Right kidney (tissue), 1 donor: ENCODE data around the gene ZCCHC7.
"Not testable (repeated sequence)": the region's sequence is repeated elsewhere in the genome, so short reads cannot be mapped to it uniquely, and the experiment has no call there.

Source experiments
- DNase-seq: peaks from one replicate; pipeline ENCODE4 v3.0.0-alpha.2; 2016

Gene ZCCHC7

DNA sequence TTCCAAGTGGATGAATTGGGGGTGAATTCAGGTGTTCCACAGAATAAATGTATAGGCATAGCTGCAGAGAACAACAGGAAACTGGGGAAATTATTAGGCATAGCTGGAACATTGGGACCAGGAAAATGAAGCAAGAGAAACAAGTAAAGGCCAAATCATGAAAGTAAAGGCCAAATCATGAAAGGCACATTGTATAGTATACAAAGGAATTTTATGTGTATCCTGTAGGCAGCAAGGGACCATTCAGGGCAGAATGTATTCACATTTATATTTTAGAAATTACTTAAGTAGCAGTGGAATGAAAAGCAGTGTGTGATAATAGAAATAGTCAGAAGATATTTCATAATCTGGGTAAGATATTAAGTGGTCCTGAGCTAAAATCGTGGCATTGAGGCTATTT is 174.8 kb downstream of the ZCCHC7 start:
- DNase-seq = no peak

DNA sequence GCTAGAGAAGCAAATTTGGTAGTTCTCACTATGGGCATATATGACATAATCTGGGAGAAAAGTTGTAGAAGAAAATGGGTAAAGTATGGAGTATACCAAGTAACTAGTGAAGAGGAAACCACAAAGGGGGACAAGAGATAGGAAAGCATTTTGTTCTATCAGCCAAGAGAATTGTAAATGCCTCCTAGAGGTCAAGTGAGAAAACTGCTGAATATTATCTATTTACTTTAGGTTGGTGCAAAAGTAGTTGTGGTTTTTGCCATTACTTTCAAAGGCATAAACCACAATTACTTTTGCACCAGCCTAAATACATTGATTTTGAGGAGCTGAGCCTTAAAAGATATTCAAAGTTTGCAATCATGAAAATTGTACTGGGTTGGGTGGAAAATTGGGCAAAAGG is 175.4 kb downstream of the ZCCHC7 start:
- DNase-seq = no peak

DNA sequence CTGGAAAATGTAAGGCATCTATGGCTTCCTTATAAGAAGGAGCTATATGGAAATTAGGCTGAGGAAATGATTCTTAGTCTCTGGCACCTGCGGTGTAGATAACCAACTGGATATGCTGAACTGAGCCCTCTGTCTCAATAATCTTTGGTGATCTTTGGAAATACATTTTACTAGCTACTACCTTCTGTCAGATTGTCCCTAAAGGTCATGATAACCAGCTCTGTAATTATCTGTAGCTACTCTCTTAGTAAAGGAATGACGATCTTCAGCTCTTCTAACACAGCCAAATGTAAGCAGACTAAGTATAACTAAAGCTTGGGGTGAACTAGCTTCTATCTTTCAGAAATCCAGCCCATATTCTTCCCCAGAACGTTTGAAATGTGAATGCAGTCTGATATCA is 177.2 kb downstream of the ZCCHC7 start:
- no peak for DNase-seq

DNA sequence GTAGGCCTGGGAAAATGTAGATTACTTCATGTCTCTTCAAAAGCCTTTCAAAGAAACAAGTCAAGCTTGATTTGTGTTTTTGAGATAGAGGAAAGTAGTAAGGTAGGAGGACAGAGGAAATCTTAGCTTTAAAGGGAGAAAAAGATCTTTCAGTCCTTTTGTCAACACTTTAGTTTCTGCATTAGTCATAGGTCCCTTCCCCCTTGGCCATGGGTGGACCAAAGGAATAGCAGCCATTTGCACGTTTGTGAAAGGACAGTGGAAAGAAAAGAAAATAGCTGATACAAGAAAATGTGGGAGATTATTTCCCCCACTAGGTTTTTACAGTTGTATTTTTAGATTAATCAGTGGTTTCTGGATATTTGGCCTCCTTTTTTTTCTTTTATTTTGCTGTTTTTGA is 180.2 kb downstream of the ZCCHC7 start:
- no peak for DNase-seq

DNA sequence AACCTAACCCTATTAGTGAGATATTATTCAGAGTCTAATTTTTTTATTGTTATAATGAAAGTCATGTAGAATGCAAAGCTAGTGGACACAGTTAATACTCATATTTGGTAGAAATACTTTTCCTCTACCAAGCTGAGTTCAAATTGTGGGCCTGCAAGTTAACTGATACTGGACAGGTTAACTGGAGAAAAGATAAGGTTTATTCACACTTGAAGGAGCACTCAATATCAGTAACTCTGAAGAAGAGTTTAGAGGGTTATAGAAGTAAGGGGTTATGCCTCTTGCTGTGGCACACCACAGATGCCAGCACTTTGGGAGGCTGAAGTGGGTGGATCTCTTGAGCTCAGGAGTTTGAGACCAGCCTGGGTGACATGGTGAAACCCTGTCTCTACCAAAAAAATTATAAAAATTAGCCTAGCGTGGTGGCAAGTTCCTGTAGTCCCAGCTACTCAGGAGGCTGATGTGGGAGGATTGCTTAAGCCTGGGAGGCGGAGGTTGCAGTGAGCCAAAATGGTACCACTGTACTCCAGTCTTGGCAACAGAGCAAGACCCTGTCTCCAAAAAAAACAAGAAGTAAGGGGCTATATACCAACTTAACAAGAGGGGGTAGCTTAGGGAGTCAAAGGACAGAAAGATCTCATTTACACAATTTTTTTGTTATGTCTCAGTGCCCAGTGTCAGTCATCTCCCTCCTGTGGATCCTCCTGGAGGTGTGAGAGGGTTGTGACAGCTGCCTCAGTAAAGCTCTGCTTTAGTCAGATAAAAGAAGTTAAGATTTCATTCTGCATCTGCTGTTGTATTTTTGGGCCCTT is 180.9 kb downstream of the ZCCHC7 start:
- no peak for DNase-seq

DNA sequence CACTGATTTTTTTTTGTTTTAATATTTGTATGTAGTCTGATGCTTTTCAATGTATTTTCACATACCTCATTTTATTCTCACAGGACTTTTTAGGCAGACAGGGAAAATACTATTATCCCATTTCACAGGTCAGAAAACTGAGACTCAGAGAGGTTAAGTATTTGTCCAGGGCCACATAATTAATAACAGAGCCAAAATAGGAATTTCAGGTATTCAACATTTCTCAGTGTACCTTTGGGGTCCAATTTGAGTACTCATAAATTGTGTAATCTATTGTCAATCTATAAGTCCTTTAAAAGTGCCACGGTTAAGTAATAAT is 181.4 kb downstream of the ZCCHC7 start:
- no peak for DNase-seq

DNA sequence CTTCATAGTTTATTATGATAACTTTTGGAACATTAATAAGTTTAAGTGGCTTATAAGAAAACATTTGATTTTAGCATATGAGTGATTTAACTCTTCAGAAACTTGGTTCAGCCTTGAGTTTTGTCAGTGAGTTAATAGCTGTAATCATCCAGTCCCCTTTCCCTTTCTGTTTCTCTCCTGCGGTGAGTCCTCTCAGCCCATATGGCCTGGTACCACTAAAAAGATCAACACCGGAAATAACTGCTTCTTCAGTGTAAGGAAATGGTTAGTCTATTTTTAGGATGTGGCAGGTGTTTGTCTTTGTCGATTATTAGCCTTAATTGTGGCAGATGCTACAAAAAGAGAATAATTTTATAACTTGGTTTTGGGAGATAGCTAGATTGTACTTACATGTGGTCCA is 181.9 kb downstream of the ZCCHC7 start:
- no peak for DNase-seq

DNA sequence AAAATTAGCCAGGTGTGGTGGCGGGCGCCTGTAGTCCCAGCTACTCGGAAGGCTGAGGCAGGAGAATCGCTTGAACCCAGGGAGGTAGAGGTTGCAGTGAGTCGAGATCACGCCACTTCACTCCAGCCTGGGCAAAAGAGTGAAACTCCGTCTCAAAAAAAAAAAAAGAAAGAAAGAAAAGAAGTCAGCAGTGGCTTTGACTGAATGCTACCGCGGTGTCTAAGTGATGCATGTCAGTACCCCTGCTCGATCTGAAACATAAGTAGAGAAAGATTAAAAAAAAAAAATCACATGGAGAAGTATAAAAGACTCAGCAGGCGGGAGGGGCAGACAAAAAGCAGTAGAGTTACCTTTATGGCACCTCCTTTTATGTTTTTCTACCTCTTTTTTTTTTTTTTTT is 182.9 kb downstream of the ZCCHC7 start:
- not testable (repeated sequence) for DNase-seq

DNA sequence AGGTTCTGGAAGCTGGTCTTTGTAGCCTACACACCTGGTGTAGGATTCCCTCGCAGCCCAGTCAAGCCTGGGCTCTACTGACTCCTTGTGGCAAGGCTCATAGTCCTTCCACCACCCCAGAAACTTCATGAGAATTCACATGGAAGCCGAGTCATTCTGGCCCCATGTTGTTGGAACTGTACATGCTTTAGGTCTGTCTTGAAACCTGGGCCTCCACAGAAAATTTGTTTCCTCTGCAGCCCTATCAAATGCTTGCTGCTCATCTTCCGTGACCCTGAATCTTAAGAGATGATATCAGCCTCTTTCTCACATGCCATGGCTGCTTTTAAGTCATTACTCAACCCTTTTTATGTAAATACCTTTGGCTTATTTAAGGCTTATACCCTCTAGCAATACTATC is 188.8 kb downstream of the ZCCHC7 start:
- no peak for DNase-seq

DNA sequence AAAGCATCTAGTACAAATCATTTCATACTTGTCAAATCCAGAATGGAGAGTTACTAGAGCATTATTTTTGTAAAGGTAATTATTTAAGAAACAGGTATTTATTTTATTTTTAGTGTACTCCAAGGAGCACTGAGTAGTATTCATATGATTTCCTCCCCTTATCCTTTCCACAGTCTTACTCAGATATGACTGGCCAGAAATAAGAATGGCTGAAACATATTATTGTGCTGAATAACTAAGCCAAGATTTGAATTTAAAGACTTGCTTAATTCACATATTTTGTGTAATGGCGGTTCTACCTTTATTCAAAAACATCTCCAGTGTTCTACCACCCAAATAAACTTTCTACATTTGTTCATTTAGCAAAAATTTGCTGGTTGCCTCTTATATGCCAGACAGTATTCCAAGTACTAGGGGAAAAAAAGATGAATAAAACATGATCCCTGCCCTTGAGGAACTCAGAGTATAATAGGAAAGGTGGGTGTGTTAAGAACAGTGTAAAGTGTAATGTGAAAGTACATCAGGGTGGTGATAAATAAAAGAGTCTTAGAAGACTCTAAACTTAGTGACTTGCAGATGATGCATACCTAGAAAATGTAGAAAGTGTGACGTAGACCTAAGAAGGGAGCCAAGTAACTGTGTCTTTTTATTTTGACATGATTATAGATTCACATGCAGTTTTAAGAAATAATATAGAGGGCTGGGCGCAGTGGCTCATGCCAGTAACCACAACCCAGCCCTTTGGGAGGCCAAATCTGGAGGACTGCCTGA is 191.7 kb downstream of the ZCCHC7 start:
- DNase-seq = no peak

DNA sequence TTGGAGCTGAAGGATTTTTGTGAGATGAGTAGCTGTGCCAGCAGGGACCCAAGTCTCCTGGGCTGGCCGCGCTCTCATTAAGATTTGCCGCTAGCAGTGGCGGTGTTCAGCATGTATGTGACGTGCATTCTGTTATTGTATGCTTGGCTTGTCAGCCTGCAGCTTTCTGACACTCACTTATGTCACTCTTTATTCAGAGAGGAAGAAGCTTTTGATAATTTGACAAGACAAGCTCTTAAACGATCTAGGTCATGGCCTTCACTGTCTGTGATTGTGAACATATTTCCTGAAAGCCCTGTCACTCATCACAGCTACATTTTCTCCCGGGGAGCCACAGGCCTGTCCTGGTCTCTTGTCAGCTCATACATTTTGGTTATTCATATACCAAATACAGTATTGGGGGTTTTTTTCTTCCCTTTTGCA is 203.9 kb downstream of the ZCCHC7 start:
- no peak for DNase-seq

DNA sequence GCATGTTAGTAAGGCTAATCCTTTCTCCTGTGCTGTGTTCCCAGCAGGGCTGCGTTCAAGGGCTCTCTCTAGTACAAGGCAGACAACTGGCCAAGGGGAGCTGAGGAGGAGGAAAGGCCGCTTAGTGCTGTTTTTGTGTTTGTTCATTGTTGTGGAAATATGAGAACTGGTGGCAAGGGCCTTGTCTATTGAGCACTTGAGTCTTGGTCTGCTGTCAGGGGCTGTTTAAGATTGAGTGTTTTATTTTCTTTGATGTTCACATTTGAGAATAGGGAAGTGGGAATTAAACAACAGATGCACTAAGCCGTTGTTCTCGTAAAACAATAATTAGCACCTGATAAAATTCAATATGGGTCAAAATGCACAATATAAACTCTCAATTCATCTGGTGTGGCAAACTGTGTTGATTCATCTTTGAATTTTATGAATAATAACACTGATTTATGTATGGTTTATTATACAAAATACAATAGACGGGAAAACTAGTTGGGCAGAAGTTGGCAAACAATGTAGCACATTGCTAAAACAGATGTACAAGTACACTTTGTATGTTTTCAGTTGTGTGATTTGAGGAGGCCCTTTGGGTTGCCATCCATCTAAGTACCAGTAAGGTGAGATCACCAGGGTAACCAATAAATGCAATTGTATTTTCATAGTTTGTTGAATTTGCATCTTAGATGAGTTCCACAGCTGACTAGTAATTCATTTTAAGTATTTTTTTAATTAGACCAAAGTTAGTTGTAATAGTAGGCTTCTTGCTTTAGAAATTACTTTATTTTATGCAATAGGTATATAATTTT is 204.5 kb downstream of the ZCCHC7 start:
- DNase-seq = no peak

DNA sequence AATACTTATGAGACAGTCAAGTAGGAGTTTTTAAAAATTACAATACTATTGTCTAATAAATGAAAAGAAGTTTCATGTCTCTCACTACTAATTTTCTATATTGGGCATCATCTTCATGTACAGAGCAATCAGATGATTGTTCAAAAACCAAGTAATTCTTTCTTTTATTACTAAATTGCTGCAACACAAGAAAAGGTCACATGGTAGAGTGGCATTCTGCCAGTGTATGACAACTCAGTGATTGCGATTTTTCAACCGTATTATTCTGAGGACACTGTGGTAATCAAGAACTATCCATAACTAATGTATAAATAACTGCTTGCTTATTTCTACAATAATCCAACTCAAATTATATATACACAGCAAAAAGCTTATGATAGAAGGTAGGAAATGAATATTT is 205.4 kb downstream of the ZCCHC7 start:
- no peak for DNase-seq

DNA sequence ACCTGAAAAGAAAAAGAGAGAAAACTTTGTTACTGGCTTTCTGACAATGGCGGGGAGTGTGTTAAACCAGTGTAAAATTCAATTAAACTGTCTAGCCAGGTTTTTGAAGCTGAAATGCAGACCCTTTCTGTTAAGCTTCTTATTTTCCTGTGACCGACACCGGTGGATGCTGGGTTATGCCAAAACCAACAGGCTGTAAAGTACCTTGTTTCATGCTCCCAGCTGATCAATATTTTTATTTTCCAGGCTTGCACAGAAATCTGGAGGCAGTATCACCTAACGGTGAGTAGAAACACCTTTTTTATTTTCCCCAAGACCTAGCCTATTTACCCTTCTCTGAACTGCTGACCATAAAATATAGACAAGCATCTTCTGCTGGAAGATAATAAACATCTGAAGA is 207.2 kb downstream of the ZCCHC7 start:
- DNase-seq = no peak

DNA sequence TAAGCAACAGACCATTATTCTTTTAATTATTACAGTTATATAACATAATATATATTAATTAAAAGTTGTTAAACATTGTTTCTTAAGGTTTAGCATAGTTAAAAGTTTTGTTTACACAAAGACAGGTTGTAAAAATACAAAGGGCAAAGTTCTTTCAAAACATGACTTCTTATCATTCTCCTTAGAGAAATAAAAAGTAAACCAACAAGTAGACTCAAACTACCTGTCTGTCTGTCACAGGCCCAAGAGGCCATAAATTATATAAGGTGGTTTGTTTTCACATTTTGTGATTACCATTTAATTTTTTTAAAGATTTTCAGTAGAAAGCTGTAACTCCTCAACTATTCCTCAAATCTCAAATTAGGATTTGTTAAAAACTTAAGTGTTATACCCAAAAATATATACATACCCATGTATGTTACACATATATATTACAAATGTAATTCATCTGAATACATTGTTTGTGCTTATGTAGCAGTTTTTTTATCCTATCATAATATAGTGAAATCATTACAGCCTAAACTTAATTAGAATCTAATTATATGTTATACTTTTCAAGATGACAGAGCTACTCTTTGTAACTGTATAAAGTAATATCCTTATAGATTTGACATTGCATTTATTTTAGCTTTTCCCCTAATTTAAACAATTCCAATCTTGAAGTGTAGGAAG is 208.3 kb downstream of the ZCCHC7 start:
- no peak for DNase-seq

DNA sequence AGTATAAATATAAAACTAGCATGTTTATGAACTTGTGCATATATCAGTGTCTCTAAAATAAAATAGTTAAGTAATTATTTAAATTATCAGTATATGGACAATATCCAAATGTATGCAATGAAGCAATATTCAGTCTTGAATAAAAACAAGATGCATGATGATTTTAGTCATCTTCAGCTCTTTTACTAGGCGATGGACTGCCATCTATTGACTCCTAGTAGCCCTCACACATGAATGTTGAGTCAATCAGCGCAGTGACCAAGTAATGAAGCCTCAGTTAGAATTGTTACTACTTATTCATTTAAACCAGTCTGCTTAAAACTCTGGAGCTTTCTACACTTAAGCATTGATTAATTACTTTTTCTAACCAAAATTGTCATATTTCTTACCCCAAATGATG is 209.2 kb downstream of the ZCCHC7 start:
- DNase-seq = no peak

DNA sequence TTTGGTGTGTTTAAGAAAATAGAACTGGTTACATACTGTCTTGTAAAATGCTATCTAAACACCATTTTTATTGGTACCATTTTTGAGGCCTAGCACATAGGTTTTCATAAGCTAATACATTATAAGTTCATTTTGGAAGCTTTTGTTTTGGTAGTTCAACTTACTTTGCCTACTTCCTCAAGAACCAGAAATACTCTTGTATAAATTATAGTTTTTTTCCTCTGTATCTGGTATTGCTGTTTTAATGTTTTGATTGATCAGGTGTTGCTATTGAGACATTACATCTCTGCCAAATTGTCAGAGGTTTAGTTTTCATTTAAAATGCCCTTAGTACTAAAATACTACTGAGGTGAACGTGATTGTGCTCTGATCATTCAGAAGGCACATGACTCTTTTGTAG is 211.5 kb downstream of the ZCCHC7 start:
- DNase-seq = no peak

DNA sequence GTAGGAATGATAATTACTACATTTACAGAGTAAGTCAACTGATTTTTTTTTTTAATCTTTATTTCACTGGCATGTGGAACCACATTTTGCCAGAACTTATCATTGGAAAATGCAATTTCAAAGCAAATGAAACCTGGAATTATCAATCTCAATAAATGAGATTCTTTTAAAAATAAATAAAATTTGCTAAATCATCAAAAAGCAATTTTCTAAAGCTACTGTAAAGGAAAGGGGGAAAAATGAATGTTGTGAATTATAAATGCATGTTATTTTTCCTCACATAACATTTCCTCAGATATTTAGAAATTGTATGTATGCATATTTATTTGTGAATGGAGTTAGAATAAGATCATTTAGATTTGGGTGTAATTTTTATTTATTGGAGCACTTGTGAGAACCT is 212.2 kb downstream of the ZCCHC7 start:
- no peak for DNase-seq

DNA sequence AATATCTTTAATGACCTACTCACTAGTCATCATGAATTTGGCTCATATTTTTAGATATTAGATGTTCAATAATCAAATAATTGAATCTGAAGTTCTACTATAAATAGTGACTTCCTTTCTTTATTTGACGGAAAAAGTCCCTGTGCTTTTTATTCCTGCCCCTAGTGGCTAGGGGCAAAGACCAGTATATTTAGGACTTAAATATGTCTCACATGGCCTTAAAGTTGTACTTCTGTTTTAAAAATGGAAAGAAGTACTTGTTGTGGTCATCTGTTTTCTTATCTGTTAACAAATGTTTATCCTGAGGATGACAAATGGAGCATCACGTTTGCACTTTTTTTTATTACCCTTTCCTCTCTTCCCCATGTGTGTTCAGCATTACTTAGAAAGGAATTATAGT is 212.9 kb downstream of the ZCCHC7 start:
- no peak for DNase-seq

DNA sequence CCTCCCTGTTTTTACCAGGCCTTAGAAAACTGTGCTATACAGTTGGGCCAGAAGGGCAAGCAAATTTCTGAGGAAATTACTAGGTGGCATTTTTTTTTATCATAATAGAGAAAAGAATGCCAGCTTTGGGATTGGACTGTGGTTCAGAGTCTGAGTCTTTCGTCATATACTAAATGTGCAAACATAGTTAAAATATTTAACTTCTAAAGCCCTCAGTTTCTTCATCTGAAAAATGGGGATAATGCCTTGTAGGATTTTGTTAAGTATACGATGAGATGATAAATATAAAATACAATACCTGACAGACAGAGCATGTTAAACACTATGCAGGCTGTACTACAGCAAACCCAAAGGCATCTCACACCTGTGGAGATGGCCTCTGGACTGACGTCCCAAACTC is 214.9 kb downstream of the ZCCHC7 start:
- DNase-seq = no peak

DNA sequence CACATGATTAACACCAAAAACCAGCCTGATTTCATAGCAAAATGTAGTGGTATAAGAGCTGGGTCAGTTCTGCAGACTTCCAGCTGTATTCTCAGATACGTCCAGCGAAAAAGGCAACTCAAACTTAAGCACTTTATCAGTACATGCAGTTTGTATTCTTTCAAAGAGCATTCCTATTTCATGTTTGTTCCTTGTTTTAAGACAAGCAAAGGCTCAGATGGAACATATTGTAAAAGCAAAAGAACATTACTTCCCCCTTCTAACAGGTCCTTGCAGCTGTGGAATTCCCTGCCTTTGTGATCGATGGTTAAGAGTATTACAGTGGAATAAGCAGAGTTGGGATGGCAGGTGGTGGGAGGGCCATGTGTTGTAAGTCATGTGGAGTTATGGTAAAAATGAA is 215.8 kb downstream of the ZCCHC7 start:
- no peak for DNase-seq

DNA sequence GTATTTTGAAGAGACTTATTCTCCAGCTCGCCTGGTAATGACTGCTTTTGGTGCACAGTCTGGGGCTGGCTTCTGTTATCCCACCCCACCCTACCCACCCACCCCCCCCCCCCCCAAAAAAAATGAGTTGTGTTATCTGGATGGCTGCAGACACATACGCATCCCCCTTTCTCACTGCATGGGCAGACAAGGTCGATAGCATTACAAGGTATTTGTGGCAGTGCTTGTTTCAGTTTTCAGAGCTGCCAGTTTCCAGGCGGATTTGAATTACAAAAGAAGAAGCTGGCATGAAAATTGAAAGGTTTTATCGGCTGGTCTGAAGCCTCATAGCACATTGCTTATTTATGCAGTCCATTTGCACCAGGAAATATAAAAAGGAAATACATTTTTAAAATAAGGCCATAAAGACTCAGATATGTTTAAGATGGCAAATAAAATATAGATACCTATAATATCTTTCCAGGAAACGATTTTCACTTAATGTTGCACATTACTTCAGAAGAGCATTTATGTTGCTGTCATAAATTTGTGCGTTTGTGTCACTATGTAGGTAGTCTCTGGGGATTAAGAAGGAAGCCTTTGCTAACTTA is 217.0 kb downstream of the ZCCHC7 start:
- DNase-seq = no peak
